ENCODE data around the gene MRRF. TPM values are rescaled to one million over a fixed set of nuclear protein-coding genes. Genes with fewer than 3 reads are reported as not detected.

Gene MRRF
- total RNA-seq, 2 donors from 2014 or later: 20.7 to 21.4 TPM

DNA sequence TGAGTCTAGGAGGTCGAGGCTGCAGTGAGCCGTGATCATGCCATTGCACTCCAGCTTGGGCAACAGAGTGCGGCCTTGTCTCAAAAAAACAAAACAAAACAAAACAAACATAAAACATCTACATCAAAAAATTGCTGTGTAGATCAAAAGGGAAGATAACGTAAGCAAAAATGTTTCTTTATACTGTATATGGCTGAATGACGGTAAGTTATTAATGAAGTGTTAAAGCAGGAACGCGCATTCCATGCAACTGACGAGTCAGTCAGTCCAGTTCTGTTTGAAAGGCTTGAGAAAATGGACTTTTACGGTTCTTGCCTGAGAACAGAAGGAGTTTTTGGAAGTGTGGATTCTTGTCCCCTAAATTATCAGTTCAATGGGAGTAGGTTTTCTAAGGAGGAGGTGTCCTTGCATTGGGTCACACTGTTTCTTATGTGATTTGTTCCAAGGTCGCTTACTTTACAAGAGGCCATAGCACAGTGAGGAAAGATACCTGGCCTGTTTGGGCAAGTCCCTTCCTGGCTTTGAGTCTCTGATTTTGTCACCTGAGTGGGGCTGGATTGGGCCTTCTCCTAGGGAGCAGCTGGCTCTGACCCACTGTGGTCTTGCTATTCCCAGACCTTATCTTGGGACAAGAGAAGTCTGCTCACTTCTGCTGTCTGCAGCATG lies 99.6 kb downstream of the MRRF start:
- H3K4me3 ChIP-seq: no peak overlapping the region
- H3K4me1 ChIP-seq: no peaks in the 10 kb centered on the region
- DNase-seq (ENCODE audit: low spot score): no peak
- TF ChIP-seq, protein P1, sequence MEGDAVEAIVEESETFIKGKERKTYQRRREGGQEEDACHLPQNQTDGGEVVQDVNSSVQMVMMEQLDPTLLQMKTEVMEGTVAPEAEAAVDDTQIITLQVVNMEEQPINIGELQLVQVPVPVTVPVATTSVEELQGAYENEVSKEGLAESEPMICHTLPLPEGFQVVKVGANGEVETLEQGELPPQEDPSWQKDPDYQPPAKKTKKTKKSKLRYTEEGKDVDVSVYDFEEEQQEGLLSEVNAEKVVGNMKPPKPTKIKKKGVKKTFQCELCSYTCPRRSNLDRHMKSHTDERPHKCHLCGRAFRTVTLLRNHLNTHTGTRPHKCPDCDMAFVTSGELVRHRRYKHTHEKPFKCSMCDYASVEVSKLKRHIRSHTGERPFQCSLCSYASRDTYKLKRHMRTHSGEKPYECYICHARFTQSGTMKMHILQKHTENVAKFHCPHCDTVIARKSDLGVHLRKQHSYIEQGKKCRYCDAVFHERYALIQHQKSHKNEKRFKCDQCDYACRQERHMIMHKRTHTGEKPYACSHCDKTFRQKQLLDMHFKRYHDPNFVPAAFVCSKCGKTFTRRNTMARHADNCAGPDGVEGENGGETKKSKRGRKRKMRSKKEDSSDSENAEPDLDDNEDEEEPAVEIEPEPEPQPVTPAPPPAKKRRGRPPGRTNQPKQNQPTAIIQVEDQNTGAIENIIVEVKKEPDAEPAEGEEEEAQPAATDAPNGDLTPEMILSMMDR (IDR thresholded peaks at IDR 0.05): no peak
- H3K27ac ChIP-seq: no peak overlapping the region
- H3K36me3 ChIP-seq: no peaks in the 10 kb centered on the region
- no peaks in the 10 kb centered on the region for H3K27me3 ChIP-seq
- no peaks in the 10 kb centered on the region for H3K9me3 ChIP-seq

DNA sequence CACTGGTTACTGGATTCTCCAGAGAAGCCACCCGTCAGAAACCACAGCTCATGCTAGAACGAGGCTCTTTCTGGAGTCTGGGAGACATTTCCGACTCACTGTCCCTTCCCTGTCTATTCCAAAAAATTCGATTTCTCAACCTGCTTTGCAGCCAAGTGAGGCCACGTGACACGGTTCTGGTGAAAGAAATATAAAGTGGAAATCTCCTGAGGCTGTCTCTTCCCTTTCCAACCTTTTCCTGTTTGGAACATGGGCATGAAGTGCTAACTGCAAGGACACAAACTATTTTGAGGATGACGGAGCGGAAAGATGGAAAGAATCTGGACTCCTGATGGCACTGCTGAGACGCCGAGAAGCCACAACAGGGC lies 100.1 kb downstream of the MRRF start:
- Histone ChIP-seq H3K9me3 (no peaks in the 10 kb centered on the region), H3K36me3 (no peaks in the 10 kb centered on the region), H3K27ac (peak overlapping the region in 1 of 2 donors; percentile 27), H3K4me1 (no peaks in the 10 kb centered on the region), H3K4me3 (no peak overlapping the region), H3K27me3 (no peaks in the 10 kb centered on the region)
- DNase-seq (ENCODE audit: low spot score): peak; percentile 87
- TF ChIP-seq, protein P1 (IDR thresholded peaks at IDR 0.05): no peak

DNA sequence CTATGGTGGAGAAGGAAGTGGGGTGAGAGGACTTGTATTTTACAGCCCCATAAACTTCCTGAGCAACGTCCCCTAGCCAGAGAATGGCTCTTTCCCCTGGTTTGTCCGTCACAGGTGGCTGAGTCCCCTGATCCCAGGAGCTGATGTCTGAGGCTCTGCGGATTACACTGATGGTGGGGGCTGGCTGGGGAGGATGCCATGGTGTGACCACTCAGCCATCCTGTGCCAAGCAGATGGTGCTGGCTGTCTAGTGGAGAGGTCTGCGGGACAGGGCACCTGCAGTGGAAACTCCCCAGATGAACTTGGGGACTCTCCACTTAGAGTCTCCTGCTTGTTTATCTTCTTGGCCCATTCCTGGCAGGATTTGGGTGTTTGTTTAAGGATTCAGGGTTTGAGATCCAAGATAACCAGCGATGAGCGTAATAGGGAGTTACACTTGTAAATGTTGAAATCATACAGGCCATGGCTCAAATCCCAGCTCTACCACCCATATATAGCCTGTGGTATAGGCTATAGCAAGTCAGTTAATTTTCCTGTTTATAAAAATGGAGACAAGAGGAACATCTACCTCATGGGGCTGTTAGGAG lies 101.5 kb downstream of the MRRF start:
- H3K27me3 ChIP-seq: no peaks in the 10 kb centered on the region
- no peak overlapping the region for H3K27ac ChIP-seq
- TF ChIP-seq, protein P1 (IDR thresholded peaks at IDR 0.05): no peak
- H3K4me3 ChIP-seq: no peak overlapping the region
- H3K4me1 ChIP-seq: peaks cover 0 to 9% of the 10 kb centered on the region in 2 donors
- no peaks in the 10 kb centered on the region for H3K9me3 ChIP-seq
- DNase-seq (ENCODE audit: low spot score): no peak
- no peaks in the 10 kb centered on the region for H3K36me3 ChIP-seq

DNA sequence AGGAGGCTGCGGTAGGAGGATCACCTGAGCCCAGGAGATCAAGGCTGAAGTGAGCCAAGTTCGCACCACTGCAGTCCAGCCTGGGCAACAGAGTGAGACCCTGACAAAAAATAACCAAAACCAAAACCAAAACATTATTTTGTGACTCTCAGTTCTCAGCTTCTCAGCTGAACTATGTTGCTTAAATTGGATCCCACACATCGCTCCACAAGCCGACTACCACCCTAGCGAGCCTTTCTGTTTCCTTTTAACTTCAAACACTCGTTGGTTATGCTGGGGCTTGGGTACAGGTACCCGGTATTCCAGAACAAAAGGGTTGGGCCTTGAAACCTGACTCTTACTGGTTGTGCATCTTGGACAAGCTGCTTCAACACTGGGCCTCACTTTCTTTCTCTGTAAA lies 102.4 kb downstream of the MRRF start:
- no peaks in the 10 kb centered on the region for H3K36me3 ChIP-seq
- H3K4me1 ChIP-seq: peaks cover 0 to 12% of the 10 kb centered on the region in 2 donors
- TF ChIP-seq, protein P1 (IDR thresholded peaks at IDR 0.05): no peak
- no peaks in the 10 kb centered on the region for H3K9me3 ChIP-seq
- no peak overlapping the region for H3K4me3 ChIP-seq
- DNase-seq (ENCODE audit: low spot score): no peak
- H3K27ac ChIP-seq: no peak overlapping the region
- no peaks in the 10 kb centered on the region for H3K27me3 ChIP-seq

DNA sequence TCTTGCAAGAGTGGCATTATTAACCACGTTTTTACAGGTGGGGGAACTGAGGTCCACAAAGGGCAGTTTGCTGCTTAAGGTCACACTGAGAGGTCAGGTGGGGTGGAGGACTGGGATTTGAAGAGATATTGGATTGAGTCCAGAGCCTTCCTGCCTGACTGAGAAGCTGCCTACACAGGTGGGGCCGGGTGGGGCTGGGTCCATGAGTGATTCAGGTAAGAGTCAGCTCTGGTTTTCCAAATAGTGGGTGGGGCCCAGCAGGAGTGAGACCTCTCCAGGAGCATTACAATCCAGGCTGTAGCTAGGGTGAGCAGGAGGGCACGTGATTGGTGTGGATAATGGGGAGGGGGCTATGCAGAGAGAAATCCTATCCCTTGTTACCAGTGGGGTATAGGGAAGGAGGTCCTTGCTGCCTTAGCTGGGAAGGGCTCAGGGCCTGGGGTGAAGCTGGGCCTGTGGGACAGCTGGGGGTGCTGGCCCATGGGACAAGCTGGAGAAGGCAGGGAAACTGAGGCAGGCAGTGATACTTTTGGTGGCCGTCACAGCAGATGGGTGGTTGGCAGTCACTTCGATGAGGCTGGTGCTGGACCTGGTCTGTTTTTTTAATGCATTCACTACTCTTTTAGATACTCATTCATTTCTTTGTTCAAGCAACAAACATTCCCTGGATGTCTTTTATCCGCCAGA lies 103.2 kb downstream of the MRRF start:
- Histone ChIP-seq H3K36me3 (no peaks in the 10 kb centered on the region), H3K9me3 (no peaks in the 10 kb centered on the region), H3K4me3 (no peak overlapping the region), H3K27ac (no peak overlapping the region), H3K27me3 (no peaks in the 10 kb centered on the region), H3K4me1 (peaks cover 0 to 12% of the 10 kb centered on the region in 2 donors)
- DNase-seq (ENCODE audit: low spot score): no peak
- TF ChIP-seq, protein P1 (IDR thresholded peaks at IDR 0.05): no peak
